ENCODE data around the gene EEF1A2.

DNA sequence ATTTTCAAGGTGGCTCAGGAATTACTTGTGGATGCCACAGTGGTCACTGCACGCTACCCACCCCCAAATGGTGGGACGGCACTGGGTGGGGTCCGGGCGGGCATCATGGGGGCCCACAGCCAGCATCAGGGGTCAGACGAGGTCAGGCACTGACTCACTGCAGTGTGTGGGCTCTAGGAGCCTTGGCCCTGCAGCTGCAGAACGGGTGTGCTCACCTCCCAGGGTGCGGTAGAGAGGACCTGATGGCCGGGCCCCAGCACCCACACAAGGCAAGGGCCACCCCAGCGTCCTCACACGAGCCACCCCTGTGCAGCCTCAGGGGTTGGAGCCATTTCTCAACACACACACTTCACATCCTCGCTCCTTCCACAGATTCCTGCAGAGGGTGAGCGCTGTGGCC is 60.8 kb downstream of the EEF1A2 start:
- no peak for TF ChIP-seq TAF1 (IDR thresholded peaks at IDR 0.05; ENCODE audit: borderline replicate concordance, insufficient read depth, low read length)
- no peak for TF ChIP-seq POLR2AphosphoS5 (IDR thresholded peaks at IDR 0.05; ENCODE audit: low read depth, low read length)
- no peak for TF ChIP-seq SIN3A (IDR thresholded peaks at IDR 0.05; ENCODE audit: borderline replicate concordance, insufficient read depth, low read length)
